Liver (tissue), 3 donors: ENCODE data around the gene VWA5A.

Source experiments
- EGR1 ChIP-seq, 2 donors: IDR thresholded peaks; 2 replicates each; pipeline ENCODE4 v1.6.1; 2016 to 2018; ENCODE audit warnings: antibody characterized with exemption in 2 of 2, low read depth in 2 of 2
- GABPA ChIP-seq, 2 donors: IDR thresholded peaks in 1 of 2; conservative IDR thresholded peaks in 1 of 2; 2 replicates each; pipeline ENCODE4 v1.6.1; 2016; ENCODE audit warnings: antibody characterized with exemption in 2 of 2, mild to moderate bottlenecking in 1 of 2, moderate library complexity in 1 of 2
- JUND ChIP-seq, 2 donors: IDR thresholded peaks; 2 replicates each; pipeline ENCODE4 v1.6.1; 2016; ENCODE audit warnings: antibody characterized with exemption in 2 of 2
- RAD21 ChIP-seq, 2 donors: IDR thresholded peaks; 2 replicates each; pipeline ENCODE4 v1.6.1; 2016; ENCODE audit warnings: antibody characterized with exemption in 2 of 2, mild to moderate bottlenecking in 2 of 2
- RXRA ChIP-seq, 2 donors: IDR thresholded peaks; 2 replicates each; pipeline ENCODE4 v1.6.1; 2017 to 2018; ENCODE audit warnings: antibody characterized with exemption in 2 of 2, mild to moderate bottlenecking in 1 of 2
- SP1 ChIP-seq: IDR thresholded peaks from 2 replicates; pipeline ENCODE4 v1.6.1; 2018; ENCODE audit warnings: antibody characterized with exemption, mild to moderate bottlenecking
- TAF1 ChIP-seq: conservative IDR thresholded peaks from 2 replicates; pipeline ENCODE4 v1.6.1; 2016; ENCODE audit warnings: antibody characterized with exemption, mild to moderate bottlenecking
- TF ChIP-seq, protein P1 (sequence below): fragments of 150-350 bp; IDR thresholded peaks from 2 replicates; pipeline ENCODE4 v1.5.1; 2017; ENCODE audit warnings: improper control_type of control experiment, low read depth, low read length; ENCODE audit not compliant: missing input control
- TF ChIP-seq, protein P2 (sequence below): IDR thresholded peaks from 2 replicates; pipeline ENCODE4 v1.6.1; 2016; ENCODE audit warnings: antibody characterized with exemption, mild to moderate bottlenecking
- TF ChIP-seq, protein P3 (sequence below): IDR thresholded peaks from 2 replicates; pipeline ENCODE4 v1.6.1; 2016; ENCODE audit warnings: antibody characterized with exemption
- TF ChIP-seq, protein P4 (sequence below): IDR thresholded peaks from 2 replicates; pipeline ENCODE4 v1.6.1; 2016; ENCODE audit warnings: antibody characterized with exemption
- donor health status: healthy.
- donor health status: healthy.

DNA sequence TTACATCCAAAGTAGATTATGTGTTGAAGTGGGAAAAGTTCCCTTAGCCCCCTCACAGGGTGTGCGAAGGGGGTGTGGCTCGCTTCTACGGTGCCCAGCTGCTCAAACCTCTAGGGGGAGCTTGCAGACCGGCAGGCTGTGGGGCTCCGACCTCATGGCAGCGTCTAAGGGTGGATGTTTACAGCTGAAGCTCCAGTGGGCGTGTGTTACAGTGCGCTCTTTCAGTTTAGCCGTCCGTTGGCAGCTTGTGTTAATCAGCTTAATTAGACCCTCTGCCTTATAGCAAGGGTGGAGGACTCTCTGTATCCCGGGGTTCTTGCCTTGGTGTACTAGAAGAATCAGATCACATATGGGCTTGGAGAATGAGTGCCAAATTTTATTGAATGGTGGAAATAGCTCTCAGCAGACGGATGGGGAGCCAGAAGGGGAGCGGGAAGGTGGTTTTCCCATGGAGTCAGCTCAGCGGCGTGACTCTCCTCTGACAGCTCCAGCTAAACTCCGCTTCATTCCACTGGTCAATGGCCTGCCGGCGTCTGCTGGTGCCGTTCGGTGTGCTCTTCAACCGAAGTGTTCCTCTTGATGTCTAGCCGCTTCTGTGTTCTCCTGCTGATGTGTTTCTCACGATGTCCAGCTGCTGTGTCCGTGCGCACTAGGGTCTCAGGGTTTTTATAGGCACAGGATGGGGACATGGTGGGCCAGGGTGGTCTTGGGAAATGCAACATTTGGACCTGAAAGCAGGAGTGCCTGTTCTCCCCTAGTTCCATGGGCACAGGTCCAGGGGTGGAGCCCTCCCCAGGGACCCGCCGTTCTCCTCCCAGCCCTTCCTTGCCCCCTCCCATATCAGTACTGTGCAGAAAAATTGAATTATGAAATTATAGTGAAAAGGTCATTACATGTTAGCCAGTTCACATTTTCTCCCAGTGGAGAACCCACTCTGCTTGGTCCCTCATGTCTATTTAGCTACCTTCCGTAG, 45.5 kb upstream of the VWA5A start:
- TF ChIP-seq GABPA (IDR thresholded peaks at IDR 0.05 in 1 of 2, conservative IDR thresholded peaks at IDR 0.05 in 1 of 2) (no peak), SP1 (no peak), EGR1 (IDR thresholded peaks at IDR 0.05; ENCODE audit: low read depth in 2 of 2) (no peak), RAD21 (IDR thresholded peaks at IDR 0.05) (peak; percentile 48 to 61), TAF1 (no peak), JUND (IDR thresholded peaks at IDR 0.05) (no peak), RXRA (IDR thresholded peaks at IDR 0.05) (no peak)
- TF ChIP-seq, protein P1, sequence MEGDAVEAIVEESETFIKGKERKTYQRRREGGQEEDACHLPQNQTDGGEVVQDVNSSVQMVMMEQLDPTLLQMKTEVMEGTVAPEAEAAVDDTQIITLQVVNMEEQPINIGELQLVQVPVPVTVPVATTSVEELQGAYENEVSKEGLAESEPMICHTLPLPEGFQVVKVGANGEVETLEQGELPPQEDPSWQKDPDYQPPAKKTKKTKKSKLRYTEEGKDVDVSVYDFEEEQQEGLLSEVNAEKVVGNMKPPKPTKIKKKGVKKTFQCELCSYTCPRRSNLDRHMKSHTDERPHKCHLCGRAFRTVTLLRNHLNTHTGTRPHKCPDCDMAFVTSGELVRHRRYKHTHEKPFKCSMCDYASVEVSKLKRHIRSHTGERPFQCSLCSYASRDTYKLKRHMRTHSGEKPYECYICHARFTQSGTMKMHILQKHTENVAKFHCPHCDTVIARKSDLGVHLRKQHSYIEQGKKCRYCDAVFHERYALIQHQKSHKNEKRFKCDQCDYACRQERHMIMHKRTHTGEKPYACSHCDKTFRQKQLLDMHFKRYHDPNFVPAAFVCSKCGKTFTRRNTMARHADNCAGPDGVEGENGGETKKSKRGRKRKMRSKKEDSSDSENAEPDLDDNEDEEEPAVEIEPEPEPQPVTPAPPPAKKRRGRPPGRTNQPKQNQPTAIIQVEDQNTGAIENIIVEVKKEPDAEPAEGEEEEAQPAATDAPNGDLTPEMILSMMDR: peak; percentile 38
- TF ChIP-seq, protein P2, sequence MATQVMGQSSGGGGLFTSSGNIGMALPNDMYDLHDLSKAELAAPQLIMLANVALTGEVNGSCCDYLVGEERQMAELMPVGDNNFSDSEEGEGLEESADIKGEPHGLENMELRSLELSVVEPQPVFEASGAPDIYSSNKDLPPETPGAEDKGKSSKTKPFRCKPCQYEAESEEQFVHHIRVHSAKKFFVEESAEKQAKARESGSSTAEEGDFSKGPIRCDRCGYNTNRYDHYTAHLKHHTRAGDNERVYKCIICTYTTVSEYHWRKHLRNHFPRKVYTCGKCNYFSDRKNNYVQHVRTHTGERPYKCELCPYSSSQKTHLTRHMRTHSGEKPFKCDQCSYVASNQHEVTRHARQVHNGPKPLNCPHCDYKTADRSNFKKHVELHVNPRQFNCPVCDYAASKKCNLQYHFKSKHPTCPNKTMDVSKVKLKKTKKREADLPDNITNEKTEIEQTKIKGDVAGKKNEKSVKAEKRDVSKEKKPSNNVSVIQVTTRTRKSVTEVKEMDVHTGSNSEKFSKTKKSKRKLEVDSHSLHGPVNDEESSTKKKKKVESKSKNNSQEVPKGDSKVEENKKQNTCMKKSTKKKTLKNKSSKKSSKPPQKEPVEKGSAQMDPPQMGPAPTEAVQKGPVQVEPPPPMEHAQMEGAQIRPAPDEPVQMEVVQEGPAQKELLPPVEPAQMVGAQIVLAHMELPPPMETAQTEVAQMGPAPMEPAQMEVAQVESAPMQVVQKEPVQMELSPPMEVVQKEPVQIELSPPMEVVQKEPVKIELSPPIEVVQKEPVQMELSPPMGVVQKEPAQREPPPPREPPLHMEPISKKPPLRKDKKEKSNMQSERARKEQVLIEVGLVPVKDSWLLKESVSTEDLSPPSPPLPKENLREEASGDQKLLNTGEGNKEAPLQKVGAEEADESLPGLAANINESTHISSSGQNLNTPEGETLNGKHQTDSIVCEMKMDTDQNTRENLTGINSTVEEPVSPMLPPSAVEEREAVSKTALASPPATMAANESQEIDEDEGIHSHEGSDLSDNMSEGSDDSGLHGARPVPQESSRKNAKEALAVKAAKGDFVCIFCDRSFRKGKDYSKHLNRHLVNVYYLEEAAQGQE: no peak
- TF ChIP-seq, protein P3, sequence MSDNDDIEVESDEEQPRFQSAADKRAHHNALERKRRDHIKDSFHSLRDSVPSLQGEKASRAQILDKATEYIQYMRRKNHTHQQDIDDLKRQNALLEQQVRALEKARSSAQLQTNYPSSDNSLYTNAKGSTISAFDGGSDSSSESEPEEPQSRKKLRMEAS: no peak
- TF ChIP-seq, protein P4, sequence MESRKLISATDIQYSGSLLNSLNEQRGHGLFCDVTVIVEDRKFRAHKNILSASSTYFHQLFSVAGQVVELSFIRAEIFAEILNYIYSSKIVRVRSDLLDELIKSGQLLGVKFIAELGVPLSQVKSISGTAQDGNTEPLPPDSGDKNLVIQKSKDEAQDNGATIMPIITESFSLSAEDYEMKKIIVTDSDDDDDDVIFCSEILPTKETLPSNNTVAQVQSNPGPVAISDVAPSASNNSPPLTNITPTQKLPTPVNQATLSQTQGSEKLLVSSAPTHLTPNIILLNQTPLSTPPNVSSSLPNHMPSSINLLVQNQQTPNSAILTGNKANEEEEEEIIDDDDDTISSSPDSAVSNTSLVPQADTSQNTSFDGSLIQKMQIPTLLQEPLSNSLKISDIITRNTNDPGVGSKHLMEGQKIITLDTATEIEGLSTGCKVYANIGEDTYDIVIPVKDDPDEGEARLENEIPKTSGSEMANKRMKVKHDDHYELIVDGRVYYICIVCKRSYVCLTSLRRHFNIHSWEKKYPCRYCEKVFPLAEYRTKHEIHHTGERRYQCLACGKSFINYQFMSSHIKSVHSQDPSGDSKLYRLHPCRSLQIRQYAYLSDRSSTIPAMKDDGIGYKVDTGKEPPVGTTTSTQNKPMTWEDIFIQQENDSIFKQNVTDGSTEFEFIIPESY: no peak
